Measurements from ENCODE around the gene SLC22A31. TPM values are rescaled to one million over a fixed set of nuclear protein-coding genes. Genes with fewer than 3 reads are reported as not detected.
"Not testable (repeated sequence)": the region's sequence is repeated elsewhere in the genome, so short reads cannot be mapped to it uniquely, and the experiment has no call there.

SLC22A31 gene
- total RNA-seq, 2 donors from 2014 or later = 0.75 TPM; not detected in 1

GRCh38 chr16:89189358-89190025, 10.8 kb downstream of the SLC22A31 start:
- no peaks in the 10 kb centered on the region for H3K36me3 ChIP-seq
- H3K4me1 ChIP-seq = peaks cover 0 to 19% of the 10 kb centered on the region in 2 donors
- H3K4me3 ChIP-seq = no peak overlapping the region
- no peak for TF ChIP-seq CTCF (IDR thresholded peaks at IDR 0.05)
- no peak for DNase-seq (ENCODE audit: low spot score)
- H3K27me3 ChIP-seq = no peaks in the 10 kb centered on the region
- no peaks in the 10 kb centered on the region for H3K9me3 ChIP-seq
- H3K27ac ChIP-seq = no peak overlapping the region

- not testable (repeated sequence) for H3K27me3 ChIP-seq; DNase-seq (ENCODE audit: low spot score); H3K9me3 ChIP-seq; H3K27ac ChIP-seq; H3K4me3 ChIP-seq; H3K36me3 ChIP-seq
- H3K4me1 ChIP-seq = peaks cover 0 to 19% of the 10 kb centered on the region in 2 donors
These were observed 11.6 kb downstream of the SLC22A31 start for GRCh38 chr16:89188471-89189357.

- no peaks in the 10 kb centered on the region for H3K9me3 ChIP-seq
- no peak overlapping the region for H3K27ac ChIP-seq
- H3K27me3 ChIP-seq = no peaks in the 10 kb centered on the region
- no peak for DNase-seq (ENCODE audit: low spot score)
- peaks cover 0 to 13% of the 10 kb centered on the region in 2 donors for H3K4me1 ChIP-seq
- H3K36me3 ChIP-seq = no peaks in the 10 kb centered on the region
- no peak for TF ChIP-seq CTCF (IDR thresholded peaks at IDR 0.05)
- no peak overlapping the region for H3K4me3 ChIP-seq
These were observed 12.5 kb downstream of the SLC22A31 start for GRCh38 chr16:89187770-89188392.

GRCh38 chr16:89187032-89187769, 13.1 kb downstream of the SLC22A31 start:
- Histone ChIP-seq H3K4me1 (peaks cover 0 to 8% of the 10 kb centered on the region in 2 donors), H3K4me3 (no peak overlapping the region), H3K27me3 (no peaks in the 10 kb centered on the region), H3K27ac (no peak overlapping the region), H3K9me3 (no peaks in the 10 kb centered on the region), H3K36me3 (no peaks in the 10 kb centered on the region)
- DNase-seq (ENCODE audit: low spot score) = no peak
- TF ChIP-seq CTCF (IDR thresholded peaks at IDR 0.05) = no peak

GRCh38 chr16:89186593-89187031, 13.7 kb downstream of the SLC22A31 start:
- not testable (repeated sequence) for DNase-seq (ENCODE audit: low spot score); H3K27ac ChIP-seq; H3K4me1 ChIP-seq; H3K9me3 ChIP-seq; H3K36me3 ChIP-seq; H3K4me3 ChIP-seq; H3K27me3 ChIP-seq

- not testable (repeated sequence) for H3K4me3 ChIP-seq; DNase-seq (ENCODE audit: low spot score); H3K9me3 ChIP-seq; H3K36me3 ChIP-seq; H3K27me3 ChIP-seq; H3K27ac ChIP-seq; H3K4me1 ChIP-seq
These were observed 14.3 kb downstream of the SLC22A31 start for GRCh38 chr16:89185887-89186592.

Data from right atrium auricular region (tissue), 2 donors.